Smooth muscle cell (in vitro differentiated cells): ENCODE data around the gene KCNC3. TPM values are rescaled to one million over a fixed set of nuclear protein-coding genes. Genes with fewer than 3 reads are reported as not detected.

ENCODE experiments used
- DNase-seq: peaks from one replicate; lab custom pipeline; 2025; ENCODE audit not compliant: unreplicated experiment; lab: John Stamatoyannopoulos, UW
- H2AFZ ChIP-seq: fragments of 200-600 bp; sonication (generic); 2 replicates; pipeline ENCODE4 v1.6.0; 2016; ENCODE audit warnings: antibody characterized with exemption, low read depth, mild to moderate bottlenecking
- H3F3A ChIP-seq: fragments of 200-600 bp; sonication (generic); 2 replicates; pipeline ENCODE4 v1.6.0; 2017; ENCODE audit warnings: antibody characterized with exemption, low read depth
- H3K27ac ChIP-seq: fragments of 200-600 bp; sonication (generic); 2 replicates; pipeline ENCODE4 v1.5.1; 2016; ENCODE audit warnings: low read depth, mild to moderate bottlenecking
- H3K27me3 ChIP-seq: fragments of 200-600 bp; sonication (generic); 2 replicates; pipeline ENCODE4 v1.6.1; 2016; ENCODE audit warnings: low read depth, mild to moderate bottlenecking
- H3K36me3 ChIP-seq: fragments of 200-600 bp; sonication (generic); 2 replicates; pipeline ENCODE4 v1.5.1; 2016; ENCODE audit warnings: low read depth
- H3K4me1 ChIP-seq: fragments of 200-600 bp; sonication (generic); 2 replicates; pipeline ENCODE4 v1.5.1; 2016; ENCODE audit warnings: low read depth
- H3K4me2 ChIP-seq: fragments of 200-600 bp; sonication (generic); 2 replicates; pipeline ENCODE4 v1.6.0; 2016; ENCODE audit warnings: mild to moderate bottlenecking
- H3K4me3 ChIP-seq: fragments of 200-600 bp; sonication (generic); 2 replicates; pipeline ENCODE4 v1.5.1; 2016; ENCODE audit warnings: mild to moderate bottlenecking
- H3K79me2 ChIP-seq: fragments of 200-600 bp; sonication (generic); 2 replicates; pipeline ENCODE4 v1.6.0; 2016; ENCODE audit warnings: low read depth, mild to moderate bottlenecking
- H3K9ac ChIP-seq: fragments of 200-600 bp; sonication (generic); 2 replicates; pipeline ENCODE4 v1.6.0; 2016; ENCODE audit warnings: low read depth
- H3K9me3 ChIP-seq: fragments of 200-600 bp; sonication (generic); replicated peaks from 2 replicates; pipeline ENCODE4 v1.5.1; 2016; ENCODE audit warnings: low read depth
- H4K20me1 ChIP-seq: fragments of 200-600 bp; sonication (generic); 2 replicates; pipeline ENCODE4 v1.6.0; 2016; ENCODE audit warnings: low read depth
- WGBS: methylation state at CpG from one replicate; pipeline ENCODE4 v1.1.7; 2016; ENCODE audit warnings: low lambda C conversion rate; 5-methylcytosine and 5-hydroxymethylcytosine counted together
- polyA plus RNA-seq: library from polyadenylated mRNA; unstranded; fragments of >200 nt; fragmentation: Nextera tagmentation; extraction: Ambion mirVana; gene quantifications from 2 replicates; pipeline ENCODE4 v1.2.1, GENCODE V29; 2016
- total RNA-seq: library from RNA; depleted of rRNA; stranded (reverse); fragments of >200 nt; gene quantifications from 2 replicates; pipeline ENCODE4 v1.2.3, GENCODE V29; 2014
- TF ChIP-seq, protein P1 (sequence below): fragments of 200-600 bp; sonication (generic); IDR thresholded peaks from 2 replicates; pipeline ENCODE4 v1.5.1; 2017; ENCODE audit warnings: borderline replicate concordance, mild to moderate bottlenecking, antibody characterized with exemption; ENCODE audit not compliant: insufficient read depth, poor library complexity, severe bottlenecking

The KCNC3 gene
- total and polyA plus RNA-seq, 2 experiments from 2014 or later: 0.46 to 1.4 TPM

DNA sequence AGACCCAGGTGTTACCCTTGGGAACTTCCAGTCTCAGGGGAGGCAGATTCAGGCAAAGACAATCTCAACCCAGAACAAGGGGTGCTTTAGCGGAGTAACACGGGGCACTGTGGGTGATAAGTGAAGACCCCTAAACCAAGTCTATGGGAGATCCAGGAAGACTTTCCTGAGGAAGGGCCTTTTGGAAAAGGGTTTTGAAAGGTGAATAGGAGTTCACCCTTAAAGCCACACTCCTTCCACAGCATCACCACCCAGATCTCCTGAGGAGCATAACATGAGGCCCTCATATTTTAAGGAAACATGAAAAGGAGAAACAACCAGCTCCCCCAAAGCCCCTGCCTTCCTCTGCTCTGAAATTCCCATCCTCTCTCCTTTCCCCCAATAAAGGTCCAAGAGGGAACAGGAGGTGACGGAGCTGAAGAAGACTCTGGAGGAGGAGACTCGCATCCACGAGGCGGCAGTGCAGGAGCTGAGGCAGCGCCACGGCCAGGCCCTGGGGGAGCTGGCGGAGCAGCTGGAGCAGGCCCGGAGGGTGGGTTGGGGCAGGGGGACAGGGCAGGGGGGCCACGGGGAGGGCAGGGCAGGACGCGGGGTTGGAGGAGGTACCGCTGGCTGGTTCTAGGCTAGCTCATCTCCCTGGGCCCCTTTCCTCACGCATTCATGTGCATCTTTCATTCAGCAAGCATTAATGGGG, 52.7 kb downstream of the KCNC3 start:
- no peaks in the 10 kb centered on the region for H3K4me1 ChIP-seq
- H3F3A ChIP-seq: no peaks in the 10 kb centered on the region
- no peaks in the 10 kb centered on the region for H3K27me3 ChIP-seq
- H3K9ac ChIP-seq: no peak overlapping the region
- 98% methylated on average over 9 of the region's 15 CpGs for WGBS
- no peaks in the 10 kb centered on the region for H3K9me3 ChIP-seq
- H3K36me3 ChIP-seq: no peaks in the 10 kb centered on the region
- TF ChIP-seq, protein P1, sequence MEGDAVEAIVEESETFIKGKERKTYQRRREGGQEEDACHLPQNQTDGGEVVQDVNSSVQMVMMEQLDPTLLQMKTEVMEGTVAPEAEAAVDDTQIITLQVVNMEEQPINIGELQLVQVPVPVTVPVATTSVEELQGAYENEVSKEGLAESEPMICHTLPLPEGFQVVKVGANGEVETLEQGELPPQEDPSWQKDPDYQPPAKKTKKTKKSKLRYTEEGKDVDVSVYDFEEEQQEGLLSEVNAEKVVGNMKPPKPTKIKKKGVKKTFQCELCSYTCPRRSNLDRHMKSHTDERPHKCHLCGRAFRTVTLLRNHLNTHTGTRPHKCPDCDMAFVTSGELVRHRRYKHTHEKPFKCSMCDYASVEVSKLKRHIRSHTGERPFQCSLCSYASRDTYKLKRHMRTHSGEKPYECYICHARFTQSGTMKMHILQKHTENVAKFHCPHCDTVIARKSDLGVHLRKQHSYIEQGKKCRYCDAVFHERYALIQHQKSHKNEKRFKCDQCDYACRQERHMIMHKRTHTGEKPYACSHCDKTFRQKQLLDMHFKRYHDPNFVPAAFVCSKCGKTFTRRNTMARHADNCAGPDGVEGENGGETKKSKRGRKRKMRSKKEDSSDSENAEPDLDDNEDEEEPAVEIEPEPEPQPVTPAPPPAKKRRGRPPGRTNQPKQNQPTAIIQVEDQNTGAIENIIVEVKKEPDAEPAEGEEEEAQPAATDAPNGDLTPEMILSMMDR: no peak
- no peaks in the 10 kb centered on the region for H3K79me2 ChIP-seq
- H3K4me3 ChIP-seq: no peak overlapping the region
- no peak for DNase-seq
- H4K20me1 ChIP-seq: no peaks in the 10 kb centered on the region
- no peak overlapping the region for H3K27ac ChIP-seq
- no peak overlapping the region for H3K4me2 ChIP-seq
- H2AFZ ChIP-seq: no peak overlapping the region

DNA sequence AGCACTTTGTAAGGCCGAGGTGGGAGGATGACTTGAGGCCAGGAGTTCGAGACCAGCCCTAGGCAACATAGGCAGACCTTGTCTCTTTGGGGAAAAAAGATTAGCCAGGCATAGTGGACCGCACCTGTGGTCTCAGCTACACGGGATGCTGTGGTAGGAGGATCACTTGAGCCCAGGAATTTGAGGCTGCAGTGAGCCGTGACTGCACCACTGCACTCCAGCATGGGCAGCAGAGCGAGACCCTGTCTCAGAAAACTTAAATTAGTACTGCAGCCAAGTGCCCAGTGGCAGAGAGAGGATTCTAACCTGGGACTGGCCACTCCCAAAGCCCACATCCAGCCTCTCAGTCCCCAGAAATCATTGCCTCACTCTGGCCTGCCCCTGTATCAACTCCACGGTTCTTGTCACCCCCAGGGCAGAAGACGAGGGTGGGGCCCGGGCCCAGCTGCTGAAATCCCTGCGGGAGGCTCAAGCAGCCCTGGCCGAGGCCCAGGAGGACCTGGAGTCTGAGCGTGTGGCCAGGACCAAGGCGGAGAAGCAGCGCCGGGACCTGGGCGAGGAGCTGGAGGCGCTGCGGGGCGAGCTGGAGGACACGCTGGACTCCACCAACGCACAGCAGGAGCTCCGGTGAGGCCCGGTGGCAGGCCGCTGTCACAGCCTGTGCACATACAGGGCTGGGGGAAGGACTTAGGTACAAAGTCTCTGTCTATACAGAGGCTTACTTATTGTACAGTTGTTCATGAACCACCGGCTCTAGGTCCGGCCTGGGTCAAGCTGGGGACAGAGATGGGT, 53.4 kb downstream of the KCNC3 start:
- H3F3A ChIP-seq: no peaks in the 10 kb centered on the region
- WGBS: 87% methylated on average over 26 of the region's 26 CpGs
- no peak overlapping the region for H3K27ac ChIP-seq
- H3K4me3 ChIP-seq: no peak overlapping the region
- no peaks in the 10 kb centered on the region for H3K27me3 ChIP-seq
- no peaks in the 10 kb centered on the region for H3K9me3 ChIP-seq
- H3K79me2 ChIP-seq: no peaks in the 10 kb centered on the region
- H3K36me3 ChIP-seq: no peaks in the 10 kb centered on the region
- no peak overlapping the region for H2AFZ ChIP-seq
- no peaks in the 10 kb centered on the region for H4K20me1 ChIP-seq
- H3K9ac ChIP-seq: no peak overlapping the region
- DNase-seq: no peak
- TF ChIP-seq, protein P1: no peak
- H3K4me1 ChIP-seq: no peaks in the 10 kb centered on the region
- no peak overlapping the region for H3K4me2 ChIP-seq

DNA sequence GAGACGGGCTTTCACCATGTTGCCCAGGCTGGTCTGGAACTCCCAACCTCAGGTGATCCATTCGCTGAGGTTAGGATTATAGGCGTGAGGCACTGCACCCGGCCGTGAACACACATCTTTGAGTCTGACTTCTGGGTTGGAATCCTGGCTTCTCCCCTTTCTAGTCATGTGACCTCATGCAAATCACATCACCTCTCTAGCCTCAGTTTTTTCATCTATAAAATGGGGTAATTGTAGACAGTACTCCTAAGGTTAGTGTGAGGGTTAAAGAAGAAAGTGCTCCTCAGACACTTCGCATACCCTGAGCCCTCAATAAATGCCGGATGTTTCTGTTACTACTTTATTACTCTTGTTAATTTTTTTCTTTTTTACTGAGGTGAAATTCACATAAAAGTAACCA, 55.4 kb downstream of the KCNC3 start:
- no peaks in the 10 kb centered on the region for H3K36me3 ChIP-seq
- H2AFZ ChIP-seq: no peak overlapping the region
- no peak overlapping the region for H3K4me2 ChIP-seq
- H3F3A ChIP-seq: no peaks in the 10 kb centered on the region
- H3K79me2 ChIP-seq: no peaks in the 10 kb centered on the region
- DNase-seq: no peak
- no peaks in the 10 kb centered on the region for H3K4me1 ChIP-seq
- no peak overlapping the region for H3K4me3 ChIP-seq
- no peak overlapping the region for H3K27ac ChIP-seq
- no peaks in the 10 kb centered on the region for H3K9me3 ChIP-seq
- WGBS: 91% methylated on average over 7 of the region's 7 CpGs
- H4K20me1 ChIP-seq: no peaks in the 10 kb centered on the region
- TF ChIP-seq, protein P1: no peak
- no peaks in the 10 kb centered on the region for H3K27me3 ChIP-seq
- no peak overlapping the region for H3K9ac ChIP-seq
